AG20443 (cell line): ENCODE measurements around the gene LRFN2.
A peak's percentile ranks its signal among the peaks of the same experiment; 100 is the strongest.

ENCODE experiments used
- DNase-seq: peaks from one replicate; pipeline ENCODE4 v3.0.0; 2012; ENCODE audit warnings: low spot score, mixed read lengths

LRFN2 gene

GRCh38 chr6:40398810-40399477, 188.2 kb downstream of the LRFN2 start:
- DNase-seq, result no peak

- no peak for DNase-seq
These were observed 189.0 kb downstream of the LRFN2 start for GRCh38 chr6:40398034-40398691.

GRCh38 chr6:40397287-40398033, 189.7 kb downstream of the LRFN2 start:
- DNase-seq, result no peak

GRCh38 chr6:40395698-40396076, 191.5 kb downstream of the LRFN2 start:
- no peak for DNase-seq

GRCh38 chr6:40395066-40395697, 192.0 kb downstream of the LRFN2 start:
- DNase-seq, result peak; percentile 44

GRCh38 chr6:40394381-40394780, 192.8 kb downstream of the LRFN2 start:
- no peak for DNase-seq

GRCh38 chr6:40393641-40394040, 193.5 kb downstream of the LRFN2 start:
- no peak for DNase-seq

- DNase-seq, result no peak
These were observed 194.6 kb downstream of the LRFN2 start for GRCh38 chr6:40392589-40392988.

GRCh38 chr6:40391851-40392517, 195.2 kb downstream of the LRFN2 start:
- DNase-seq, result no peak

GRCh38 chr6:40391086-40391485, 196.1 kb downstream of the LRFN2 start:
- peak; percentile 8 for DNase-seq

GRCh38 chr6:40390144-40390800, 196.9 kb downstream of the LRFN2 start:
- DNase-seq, result peak; percentile 5

GRCh38 chr6:40389254-40389653, 197.9 kb downstream of the LRFN2 start:
- peak; percentile 1 for DNase-seq

- DNase-seq, result peak; percentile 1
These were observed 199.3 kb downstream of the LRFN2 start for GRCh38 chr6:40387871-40388264.

GRCh38 chr6:40387127-40387870, 199.9 kb downstream of the LRFN2 start:
- no peak for DNase-seq

GRCh38 chr6:40386200-40386599, 201.0 kb downstream of the LRFN2 start:
- peak; percentile 1 for DNase-seq

GRCh38 chr6:40383348-40384115, 203.6 kb downstream of the LRFN2 start:
- DNase-seq, result peak; percentile 1

- DNase-seq, result no peak
These were observed 206.9 kb downstream of the LRFN2 start for GRCh38 chr6:40380271-40380670.

- DNase-seq, result no peak
These were observed 207.4 kb downstream of the LRFN2 start for GRCh38 chr6:40379811-40380210.

- DNase-seq, result no peak
These were observed 208.5 kb downstream of the LRFN2 start for GRCh38 chr6:40378725-40379074.

- DNase-seq, result no peak
These were observed 209.0 kb downstream of the LRFN2 start for GRCh38 chr6:40378071-40378724.
